Measurements from ENCODE around the gene GTF3C6.
"Not testable (repeated sequence)": the region's sequence is repeated elsewhere in the genome, so short reads cannot be mapped to it uniquely, and the experiment has no call there.

Gene GTF3C6

GRCh38 chr6:110958329-110959192 lies at the start of gene GTF3C6:
GTF3C6 (plus strand) TSS chr6:110958706; CDS start chr6:110958770, 64 bp downstream.
- DNase-seq: peak; percentile 86

- DNase-seq: no peak
These were observed 27.7 kb upstream of the GTF3C6 start for GRCh38 chr6:110930781-110931180.

GRCh38 chr6:110933912-110934311 lies 24.6 kb upstream of the GTF3C6 start:
- DNase-seq: no peak

GRCh38 chr6:110934381-110934898 lies 24.1 kb upstream of the GTF3C6 start:
- DNase-seq: no peak

GRCh38 chr6:110935171-110935570 lies 23.3 kb upstream of the GTF3C6 start:
- no peak for DNase-seq

GRCh38 chr6:110938171-110938570 lies 20.3 kb upstream of the GTF3C6 start:
- DNase-seq: no peak

- no peak for DNase-seq
These were observed 18.9 kb upstream of the GTF3C6 start for GRCh38 chr6:110939429-110940200.

- DNase-seq: no peak
These were observed 13.8 kb upstream of the GTF3C6 start for GRCh38 chr6:110944681-110945151.

GRCh38 chr6:110946498-110946897 lies 12.0 kb upstream of the GTF3C6 start:
- DNase-seq: no peak

- DNase-seq: peak; percentile 20
These were observed 8.7 kb upstream of the GTF3C6 start for GRCh38 chr6:110949679-110950285.

- DNase-seq: no peak
These were observed 8.1 kb upstream of the GTF3C6 start for GRCh38 chr6:110950440-110950839.

- no peak for DNase-seq
These were observed 7.5 kb upstream of the GTF3C6 start for GRCh38 chr6:110951008-110951407.

- no peak for DNase-seq
These were observed 6.3 kb upstream of the GTF3C6 start for GRCh38 chr6:110951986-110952794.

GRCh38 chr6:110953633-110954303 lies 4.7 kb upstream of the GTF3C6 start:
- DNase-seq: no peak

GRCh38 chr6:110960014-110960390 lies 1.5 kb downstream of the GTF3C6 start:
- no peak for DNase-seq

- DNase-seq: not testable (repeated sequence)
These were observed 4.1 kb downstream of the GTF3C6 start for GRCh38 chr6:110962636-110963035.

GRCh38 chr6:110965629-110966229 lies 7.2 kb downstream of the GTF3C6 start:
- no peak for DNase-seq

- DNase-seq: not testable (repeated sequence)
These were observed 10.2 kb downstream of the GTF3C6 start for GRCh38 chr6:110968661-110969060.

- DNase-seq: no peak
These were observed 13.0 kb downstream of the GTF3C6 start for GRCh38 chr6:110971468-110971867.

- DNase-seq: no peak
These were observed 18.1 kb downstream of the GTF3C6 start for GRCh38 chr6:110976575-110976974.

- DNase-seq: no peak
These were observed 21.1 kb downstream of the GTF3C6 start for GRCh38 chr6:110979565-110980101.

All from RPMI8226 (cell line).